Measurements from ENCODE around the gene CNKSR3.

CNKSR3 gene

GRCh38 chr6:154488802-154489437, 21.6 kb downstream of the CNKSR3 start:
- TF ChIP-seq, protein P1, sequence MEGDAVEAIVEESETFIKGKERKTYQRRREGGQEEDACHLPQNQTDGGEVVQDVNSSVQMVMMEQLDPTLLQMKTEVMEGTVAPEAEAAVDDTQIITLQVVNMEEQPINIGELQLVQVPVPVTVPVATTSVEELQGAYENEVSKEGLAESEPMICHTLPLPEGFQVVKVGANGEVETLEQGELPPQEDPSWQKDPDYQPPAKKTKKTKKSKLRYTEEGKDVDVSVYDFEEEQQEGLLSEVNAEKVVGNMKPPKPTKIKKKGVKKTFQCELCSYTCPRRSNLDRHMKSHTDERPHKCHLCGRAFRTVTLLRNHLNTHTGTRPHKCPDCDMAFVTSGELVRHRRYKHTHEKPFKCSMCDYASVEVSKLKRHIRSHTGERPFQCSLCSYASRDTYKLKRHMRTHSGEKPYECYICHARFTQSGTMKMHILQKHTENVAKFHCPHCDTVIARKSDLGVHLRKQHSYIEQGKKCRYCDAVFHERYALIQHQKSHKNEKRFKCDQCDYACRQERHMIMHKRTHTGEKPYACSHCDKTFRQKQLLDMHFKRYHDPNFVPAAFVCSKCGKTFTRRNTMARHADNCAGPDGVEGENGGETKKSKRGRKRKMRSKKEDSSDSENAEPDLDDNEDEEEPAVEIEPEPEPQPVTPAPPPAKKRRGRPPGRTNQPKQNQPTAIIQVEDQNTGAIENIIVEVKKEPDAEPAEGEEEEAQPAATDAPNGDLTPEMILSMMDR (IDR thresholded peaks at IDR 0.05; ENCODE audit: low read depth, low read length): no peak
- peak; percentile 56 to 63 for DNase-seq (ENCODE audit: low read depth in 2 of 2)
- H3K4me3 ChIP-seq (replicated peaks in 1 of 2; ENCODE audit: low read depth in 2 of 2, low read length in 2 of 2): no peak overlapping the region

GRCh38 chr6:154488248-154488593, 22.3 kb downstream of the CNKSR3 start:
- TF ChIP-seq, protein P1 (IDR thresholded peaks at IDR 0.05; ENCODE audit: low read depth, low read length): no peak
- no peak overlapping the region for H3K4me3 ChIP-seq (replicated peaks in 1 of 2; ENCODE audit: low read depth in 2 of 2, low read length in 2 of 2)
- DNase-seq (ENCODE audit: low read depth in 2 of 2): peak in 1 of 2 donors; percentile 51

GRCh38 chr6:154487367-154488247, 22.9 kb downstream of the CNKSR3 start:
- no peak overlapping the region for H3K4me3 ChIP-seq (replicated peaks in 1 of 2; ENCODE audit: low read depth in 2 of 2, low read length in 2 of 2)
- TF ChIP-seq, protein P1 (IDR thresholded peaks at IDR 0.05; ENCODE audit: low read depth, low read length): no peak
- DNase-seq (ENCODE audit: low read depth in 2 of 2): no peak

DNA sequence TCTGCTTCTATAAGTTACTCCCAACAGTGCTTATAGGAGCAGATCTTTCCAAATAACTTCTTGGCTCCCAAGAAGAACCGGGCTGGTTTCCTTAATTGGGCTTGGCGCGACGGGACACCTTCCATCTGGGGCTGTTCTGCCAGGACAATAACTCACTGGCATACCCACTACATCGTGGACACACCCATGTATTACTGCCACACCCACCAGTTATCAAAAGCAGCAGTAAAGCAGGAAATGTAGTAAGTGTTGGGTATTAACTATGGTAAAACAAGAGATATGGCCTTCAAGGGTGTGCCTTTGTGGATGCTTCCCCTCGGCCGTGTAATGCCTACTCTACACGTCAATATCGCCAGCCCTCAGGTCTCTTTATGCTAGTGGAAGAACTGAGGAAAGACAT, 24.7 kb downstream of the CNKSR3 start:
- TF ChIP-seq, protein P1 (IDR thresholded peaks at IDR 0.05; ENCODE audit: low read depth, low read length): no peak
- DNase-seq (ENCODE audit: low read depth in 2 of 2): no peak
- H3K4me3 ChIP-seq (replicated peaks in 1 of 2; ENCODE audit: low read depth in 2 of 2, low read length in 2 of 2): no peak overlapping the region

GRCh38 chr6:154484942-154485341, 25.5 kb downstream of the CNKSR3 start:
- TF ChIP-seq, protein P1 (IDR thresholded peaks at IDR 0.05; ENCODE audit: low read depth, low read length): no peak
- H3K4me3 ChIP-seq (replicated peaks in 1 of 2; ENCODE audit: low read depth in 2 of 2, low read length in 2 of 2): no peak overlapping the region
- no peak for DNase-seq (ENCODE audit: low read depth in 2 of 2)

DNA sequence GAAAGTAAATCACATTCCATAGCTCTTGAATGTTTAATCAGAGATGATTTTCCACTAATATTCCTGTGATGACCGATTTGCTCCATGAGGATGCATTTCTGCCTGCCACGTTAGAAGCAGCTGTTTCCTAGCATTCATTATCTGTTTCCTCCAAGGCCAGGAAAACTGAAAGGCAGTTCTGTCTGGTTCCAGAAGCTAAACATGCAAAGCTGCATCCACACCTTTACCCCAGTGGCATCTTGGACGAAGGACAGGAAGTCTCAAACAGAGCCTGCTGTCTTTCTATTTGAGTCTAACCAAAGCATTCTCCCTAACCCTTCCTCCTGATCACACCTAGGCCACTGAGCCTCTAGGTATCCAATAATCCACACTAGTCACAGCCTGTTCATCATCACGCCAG, 27.6 kb downstream of the CNKSR3 start:
- H3K4me3 ChIP-seq (replicated peaks in 1 of 2; ENCODE audit: low read depth in 2 of 2, low read length in 2 of 2): no peak overlapping the region
- peak in 1 of 2 donors; percentile 40 for DNase-seq (ENCODE audit: low read depth in 2 of 2)
- TF ChIP-seq, protein P1 (IDR thresholded peaks at IDR 0.05; ENCODE audit: low read depth, low read length): no peak
